ENCODE data around the gene CLK3. TPM values are rescaled to one million over a fixed set of nuclear protein-coding genes. Genes with fewer than 3 reads are reported as not detected.

The CLK3 gene
- total RNA-seq (10 to 100 TPM; 23.1 to 42.2 (median 28.7) TPM), polyA plus RNA-seq (10 to 100 TPM; 63.1 to 89.9 TPM)

- H3K4me3 ChIP-seq, result peak within 1 kb of the TSS; percentile 84 to 98 (median 94)
- no peak for TF ChIP-seq CTCF (IDR thresholded peaks at IDR 0.05)
- DNase-seq (peak; percentile 96 to 99 (median 98)), ATAC-seq (peak; percentile 89 to 92 (median 90)), FAIRE-seq (no peak)
- peak within 1 kb of the TSS; percentile 89 to 99 (median 97) for H3K27ac ChIP-seq
- H3K27me3 ChIP-seq, result no peaks in the 10 kb centered on the region
- H3K9me3 ChIP-seq, result no peaks in the 10 kb centered on the region
- intact Hi-C loops (cut with DNase I), result loop anchor here in 2 of 3 donors (10.0 kb wide), 2 partner anchors 71 to 241 kb away; partner anchors contain the start of gene ARID3B (in 1 of the 2)
- peaks cover 4 to 16% (median 7%) of the 10 kb centered on the region in 3 donors for H3K36me3 ChIP-seq
- 0 to 1% methylated on average over 75 to 91 of the region's 91 CpGs for WGBS, 2 donors
- peaks cover 12 to 15% (median 13%) of the 10 kb centered on the region in 3 donors for H3K4me1 ChIP-seq
Observed at GRCh38 chr15:74615508-74616365, at the start of gene CLK3. Gene CLK3, plus strand, starts transcription at chr15:74615836. Its CDS starts 3,361 bp downstream, at chr15:74619197.

- intact Hi-C loops (cut with DNase I), result no loop called here
- Histone ChIP-seq H3K4me3 (no peak overlapping the region), H3K4me1 (no peaks in the 10 kb centered on the region), H3K27me3 (no peaks in the 10 kb centered on the region), H3K9me3 (no peaks in the 10 kb centered on the region), H3K27ac (no peak overlapping the region), H3K36me3 (no peaks in the 10 kb centered on the region)
- ATAC-seq, result no peak
- no peak for FAIRE-seq
- 48 to 64% methylated on average over 1 of the region's 1 CpG for WGBS, 2 donors
- TF ChIP-seq CTCF (IDR thresholded peaks at IDR 0.05), result no peak
- DNase-seq, result no peak
Observed at GRCh38 chr15:74568594-74568993, 47.0 kb upstream of the CLK3 start.

- intact Hi-C loops (cut with DNase I), result no loop called here
- Histone ChIP-seq H3K36me3 (peaks cover 0 to 7% (median 0%) of the 10 kb centered on the region in 3 donors), H3K9me3 (no peaks in the 10 kb centered on the region), H3K4me3 (no peak overlapping the region), H3K27me3 (no peaks in the 10 kb centered on the region), H3K27ac (no peak overlapping the region), H3K4me1 (no peaks in the 10 kb centered on the region)
- no peak for TF ChIP-seq CTCF (IDR thresholded peaks at IDR 0.05)
- DNase-seq, result no peak
- no peak for FAIRE-seq
- ATAC-seq, result no peak
- 80 to 83% methylated on average over 4 of the region's 4 CpGs for WGBS, 2 donors
Observed at GRCh38 chr15:74569731-74570070, 45.9 kb upstream of the CLK3 start.

- H3K27me3 ChIP-seq, result no peaks in the 10 kb centered on the region
Observed at GRCh38 chr15:74571191-74571590, 44.4 kb upstream of the CLK3 start.

More at GRCh38 chr15:74571191-74571590, 44.4 kb upstream of the CLK3 start:
- Histone ChIP-seq H3K9me3 (no peaks in the 10 kb centered on the region), H3K4me1 (no peaks in the 10 kb centered on the region), H3K27ac (no peak overlapping the region), H3K36me3 (peaks cover 0 to 7% (median 0%) of the 10 kb centered on the region in 3 donors), H3K4me3 (no peak overlapping the region)
- DNase-seq (no peak), FAIRE-seq (no peak), ATAC-seq (no peak)
- TF ChIP-seq CTCF (IDR thresholded peaks at IDR 0.05), result no peak
- intact Hi-C loops (cut with DNase I), result no loop called here
- WGBS, 2 donors, result 82 to 89% methylated on average over 3 of the region's 3 CpGs

Measured in pancreas (tissue), 10 donors.